Globus pallidus (tissue), 1 donor: Measurements from ENCODE around the gene RIT1.

Experiments
- DNase-seq: peaks from one replicate; pipeline ENCODE4 v3.0.0-alpha.2; 2015; ENCODE audit warnings: low spot score

The RIT1 gene

GRCh38 chr1:155892796-155893195 is 18.4 kb downstream of the RIT1 start:
- no peak for DNase-seq

GRCh38 chr1:155890251-155890650 is 20.9 kb downstream of the RIT1 start:
- no peak for DNase-seq

GRCh38 chr1:155889566-155889965 is 21.6 kb downstream of the RIT1 start:
- no peak for DNase-seq

- DNase-seq = no peak
These were observed 22.7 kb downstream of the RIT1 start for GRCh38 chr1:155888481-155888880.

GRCh38 chr1:155884982-155885381 is 26.2 kb downstream of the RIT1 start:
- DNase-seq = no peak

- DNase-seq = no peak
These were observed 26.9 kb downstream of the RIT1 start for GRCh38 chr1:155884031-155884960.

GRCh38 chr1:155882766-155883165 is 28.4 kb downstream of the RIT1 start:
- no peak for DNase-seq

- no peak for DNase-seq
These were observed 28.9 kb downstream of the RIT1 start for GRCh38 chr1:155882235-155882634.

GRCh38 chr1:155880950-155881349 is 30.2 kb downstream of the RIT1 start:
- DNase-seq = no peak

- DNase-seq = no peak
These were observed 30.9 kb downstream of the RIT1 start for GRCh38 chr1:155880251-155880650.

- DNase-seq = no peak
These were observed 33.2 kb downstream of the RIT1 start for GRCh38 chr1:155877945-155878344.

- DNase-seq = no peak
These were observed 37.3 kb downstream of the RIT1 start for GRCh38 chr1:155873860-155874259.

- DNase-seq = peak; percentile 88
These were observed 38.6 kb downstream of the RIT1 start for GRCh38 chr1:155872527-155872926.

GRCh38 chr1:155871390-155871789 is 39.8 kb downstream of the RIT1 start:
- peak; percentile 98 for DNase-seq

- DNase-seq = no peak
These were observed 43.4 kb downstream of the RIT1 start for GRCh38 chr1:155867766-155868165.

- no peak for DNase-seq
These were observed 46.8 kb downstream of the RIT1 start for GRCh38 chr1:155864393-155864792.

- no peak for DNase-seq
These were observed 49.3 kb downstream of the RIT1 start for GRCh38 chr1:155861896-155862295.

GRCh38 chr1:155860970-155861510 is 50.1 kb downstream of the RIT1 start:
- DNase-seq = no peak

- peak; percentile 97 for DNase-seq
These were observed 51.0 kb downstream of the RIT1 start for GRCh38 chr1:155859881-155860871.

GRCh38 chr1:155859234-155859829 is 51.8 kb downstream of the RIT1 start, which contains the start of gene SYT11:
SYT11 (plus strand) TSS chr1:155859567; CDS start chr1:155859762, 195 bp downstream.
- DNase-seq = peak; percentile 99

- DNase-seq = no peak
These were observed 52.3 kb downstream of the RIT1 start for GRCh38 chr1:155858800-155859233.
